C4-2B (cell line): ENCODE measurements around the gene CELSR2.

Experiments used
- H3K27ac ChIP-seq: fragments of 450-650 bp; 2 replicates; pipeline ENCODE4 v1.5.1; 2017
- ZFX ChIP-seq: fragments of 450-650 bp; IDR thresholded peaks from 2 replicates; pipeline ENCODE4 v1.6.1; 2017
- TF ChIP-seq, protein P1 (sequence below): fragments of 450-650 bp; conservative IDR thresholded peaks from 2 replicates; pipeline ENCODE4 v1.5.1; 2017; ENCODE audit warnings: mild to moderate bottlenecking

Gene CELSR2

DNA sequence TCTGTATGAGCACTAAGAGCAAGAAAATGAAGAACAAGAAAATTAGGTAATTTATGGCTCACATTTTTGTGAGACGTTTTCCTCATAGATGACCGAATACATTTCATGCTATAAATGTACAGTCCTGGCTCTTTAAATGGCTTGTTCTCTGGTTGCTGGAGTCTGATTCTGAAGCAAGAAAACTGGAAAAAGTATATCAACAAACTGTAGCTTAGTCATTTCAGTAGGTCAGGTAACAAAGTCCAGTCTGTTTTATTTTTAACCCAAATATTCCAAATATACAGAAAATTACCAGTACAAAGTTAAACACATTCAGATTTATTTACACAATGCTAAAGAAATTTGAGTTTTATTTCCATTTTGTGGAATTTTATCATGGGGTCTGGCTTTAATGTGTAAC is 60.0 kb downstream of the CELSR2 start:
- TF ChIP-seq, protein P1, sequence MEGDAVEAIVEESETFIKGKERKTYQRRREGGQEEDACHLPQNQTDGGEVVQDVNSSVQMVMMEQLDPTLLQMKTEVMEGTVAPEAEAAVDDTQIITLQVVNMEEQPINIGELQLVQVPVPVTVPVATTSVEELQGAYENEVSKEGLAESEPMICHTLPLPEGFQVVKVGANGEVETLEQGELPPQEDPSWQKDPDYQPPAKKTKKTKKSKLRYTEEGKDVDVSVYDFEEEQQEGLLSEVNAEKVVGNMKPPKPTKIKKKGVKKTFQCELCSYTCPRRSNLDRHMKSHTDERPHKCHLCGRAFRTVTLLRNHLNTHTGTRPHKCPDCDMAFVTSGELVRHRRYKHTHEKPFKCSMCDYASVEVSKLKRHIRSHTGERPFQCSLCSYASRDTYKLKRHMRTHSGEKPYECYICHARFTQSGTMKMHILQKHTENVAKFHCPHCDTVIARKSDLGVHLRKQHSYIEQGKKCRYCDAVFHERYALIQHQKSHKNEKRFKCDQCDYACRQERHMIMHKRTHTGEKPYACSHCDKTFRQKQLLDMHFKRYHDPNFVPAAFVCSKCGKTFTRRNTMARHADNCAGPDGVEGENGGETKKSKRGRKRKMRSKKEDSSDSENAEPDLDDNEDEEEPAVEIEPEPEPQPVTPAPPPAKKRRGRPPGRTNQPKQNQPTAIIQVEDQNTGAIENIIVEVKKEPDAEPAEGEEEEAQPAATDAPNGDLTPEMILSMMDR, result no peak
- TF ChIP-seq ZFX, result no peak
- H3K27ac ChIP-seq, result no peak overlapping the region

DNA sequence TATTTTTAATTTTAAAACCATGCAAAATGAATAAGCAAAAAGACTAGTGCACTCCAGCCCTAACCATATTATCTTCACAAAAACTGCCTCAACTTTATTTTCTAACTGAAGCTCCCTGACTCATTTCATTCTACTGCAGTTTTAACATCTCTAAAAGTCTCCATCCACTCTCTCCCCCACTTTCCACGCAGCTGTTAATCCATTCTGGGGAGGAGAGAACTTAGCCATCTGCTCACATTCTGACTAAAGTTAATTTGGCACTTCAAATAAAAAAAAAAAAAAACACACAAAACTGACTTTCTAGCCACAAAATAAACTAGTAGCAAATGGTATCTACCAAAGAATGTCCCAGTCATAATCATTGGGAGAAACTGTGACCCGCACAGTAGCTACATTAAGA is 62.9 kb downstream of the CELSR2 start:
- H3K27ac ChIP-seq, result no peak overlapping the region
- TF ChIP-seq, protein P1, result no peak
- TF ChIP-seq ZFX, result no peak

DNA sequence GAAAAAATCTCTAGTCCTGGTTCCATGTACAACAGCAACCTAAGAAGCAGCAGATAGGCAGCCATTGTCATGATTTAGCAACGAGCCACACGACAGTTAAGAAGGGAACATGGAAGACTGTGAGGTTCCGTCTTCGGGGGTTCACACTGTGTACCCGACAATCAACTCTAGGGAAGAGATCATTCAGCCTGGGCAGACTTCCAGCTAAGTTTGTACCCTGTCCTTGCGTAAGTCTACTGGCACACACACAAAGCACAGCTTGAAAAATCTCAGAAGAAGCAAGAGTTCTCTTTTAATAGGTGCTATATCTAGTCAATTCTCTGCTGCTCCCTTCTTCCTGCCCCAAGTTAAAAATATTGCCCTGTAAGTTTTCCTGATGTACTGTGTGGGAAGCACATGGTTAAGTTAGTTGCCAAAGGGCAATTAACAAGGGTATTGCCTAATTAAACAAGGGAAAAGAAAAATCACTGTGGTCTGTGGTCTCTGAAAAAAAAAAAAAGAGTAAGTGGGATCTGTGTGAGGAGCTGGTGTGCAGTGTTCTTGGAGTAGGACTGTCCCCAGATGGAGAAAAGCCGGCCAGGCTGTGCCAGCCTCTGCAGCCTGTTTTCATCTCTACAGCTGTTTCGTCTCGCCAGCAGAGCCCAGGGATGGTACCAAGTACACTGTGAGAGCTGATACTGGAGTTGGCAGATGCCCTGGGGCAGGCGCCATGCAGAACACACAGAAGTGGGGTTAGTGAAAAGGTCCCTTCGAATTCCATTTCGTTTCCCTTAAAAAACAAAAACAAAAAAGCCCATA is 63.8 kb downstream of the CELSR2 start:
- no peak overlapping the region; the same call in 1 of the 2 replicates for H3K27ac ChIP-seq
- no peak for TF ChIP-seq ZFX
- TF ChIP-seq, protein P1, result no peak

DNA sequence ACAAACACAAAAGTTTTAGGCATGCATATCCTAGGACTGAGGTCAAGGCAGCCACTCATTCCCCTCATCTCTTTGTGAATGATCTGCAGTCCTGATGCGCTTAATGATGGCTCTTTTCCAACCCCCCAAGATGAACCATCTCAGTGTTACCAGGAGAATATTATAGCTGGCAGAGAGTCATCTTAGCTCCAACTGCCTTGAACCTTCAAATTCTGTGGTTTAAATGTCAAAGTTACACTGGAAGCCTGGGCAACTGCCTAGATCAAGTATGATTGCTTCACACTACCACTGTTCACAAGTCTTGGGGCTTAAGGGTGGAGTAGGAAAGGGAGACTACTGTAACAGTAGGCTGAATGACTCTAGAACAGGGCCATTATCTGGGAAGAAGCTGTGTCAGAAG is 65.5 kb downstream of the CELSR2 start:
- TF ChIP-seq ZFX, result no peak
- TF ChIP-seq, protein P1, result no peak
- H3K27ac ChIP-seq, result no peak overlapping the region

DNA sequence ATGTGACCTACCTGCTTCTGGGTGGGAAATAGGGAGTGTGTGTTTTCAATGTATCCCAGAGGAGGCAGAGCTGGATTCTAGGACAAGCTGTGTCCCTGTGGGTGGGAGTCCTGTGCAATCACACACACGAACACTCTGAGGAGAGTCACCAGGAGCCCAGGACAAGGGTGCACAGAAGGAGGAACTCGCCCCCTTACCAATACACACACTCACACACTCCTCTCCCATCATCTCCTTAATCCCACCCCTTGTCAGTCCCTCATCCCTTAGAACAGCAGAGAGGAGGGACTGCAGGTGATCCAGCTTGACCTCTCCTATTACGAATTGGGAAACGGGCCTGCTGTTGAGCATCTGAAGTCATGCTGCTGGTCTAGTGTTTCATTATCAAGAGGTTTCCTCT is 65.9 kb downstream of the CELSR2 start:
- TF ChIP-seq ZFX, result no peak
- TF ChIP-seq, protein P1, result no peak
- H3K27ac ChIP-seq, result no peak overlapping the region

DNA sequence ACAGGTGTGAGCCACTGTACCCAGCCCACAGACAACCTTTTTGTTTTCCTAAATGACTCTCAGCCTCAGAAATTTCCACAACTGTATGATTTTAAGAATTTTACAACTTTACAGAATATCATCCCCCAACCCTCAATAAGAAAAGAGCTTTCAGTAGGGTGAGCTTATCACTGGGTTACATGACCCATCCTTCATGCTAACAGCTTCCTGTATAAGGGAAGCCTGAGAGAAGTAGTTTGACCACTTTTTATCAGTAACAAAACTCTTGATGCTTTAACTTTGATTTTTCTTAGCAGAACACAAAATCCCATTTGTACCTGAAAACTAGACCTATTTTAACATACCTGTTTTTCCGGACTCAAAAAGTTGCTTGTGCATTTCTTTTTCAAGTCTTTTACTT is 67.2 kb downstream of the CELSR2 start:
- no peak overlapping the region for H3K27ac ChIP-seq
- no peak for TF ChIP-seq ZFX
- TF ChIP-seq, protein P1, result no peak

DNA sequence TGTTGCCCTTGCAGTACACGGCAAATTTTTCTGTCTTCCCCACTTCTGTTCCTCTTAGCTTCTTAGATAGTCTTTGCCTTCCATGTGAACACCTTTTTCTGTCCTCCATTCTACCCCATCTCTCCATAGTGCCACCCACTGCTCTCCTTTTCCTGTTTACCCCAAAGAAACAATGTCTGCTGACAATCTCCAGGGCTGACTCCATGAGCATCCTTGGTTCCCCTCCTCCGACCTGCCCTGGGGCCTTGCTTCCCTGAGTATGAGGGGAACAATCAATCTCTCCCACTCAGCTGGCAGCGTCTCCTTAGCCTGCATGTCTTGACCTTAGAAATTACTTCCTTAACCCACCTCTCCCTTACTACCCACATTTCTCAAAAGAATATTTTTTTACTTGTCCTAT is 69.8 kb downstream of the CELSR2 start:
- H3K27ac ChIP-seq, result no peak overlapping the region
- TF ChIP-seq ZFX, result no peak
- TF ChIP-seq, protein P1, result no peak
